ENCODE data around the gene FAM131C.
A peak's percentile ranks its signal among the peaks of the same experiment; 100 is the strongest.
"Not testable (repeated sequence)": the region's sequence is repeated elsewhere in the genome, so short reads cannot be mapped to it uniquely, and the experiment has no call there.

FAM131C gene

GRCh38 chr1:16057314-16057915, 16.0 kb downstream of the FAM131C start:
- not testable (repeated sequence) for DNase-seq

GRCh38 chr1:16056521-16056912, 16.9 kb downstream of the FAM131C start:
- DNase-seq: not testable (repeated sequence)

GRCh38 chr1:16055613-16056520, 17.6 kb downstream of the FAM131C start:
- DNase-seq: peak; percentile 45

GRCh38 chr1:16054598-16055540, 18.6 kb downstream of the FAM131C start:
- no peak for DNase-seq

- DNase-seq: no peak
Measured at GRCh38 chr1:16053781-16054502, 19.5 kb downstream of the FAM131C start.

GRCh38 chr1:16051949-16052348, 21.5 kb downstream of the FAM131C start:
- DNase-seq: not testable (repeated sequence)

- no peak for DNase-seq
Measured at GRCh38 chr1:16051039-16051438, 22.4 kb downstream of the FAM131C start.

- no peak for DNase-seq
Measured at GRCh38 chr1:16050328-16050727, 23.1 kb downstream of the FAM131C start.

GRCh38 chr1:16048573-16049189, 24.8 kb downstream of the FAM131C start:
- peak; percentile 36 for DNase-seq

- no peak for DNase-seq
Measured at GRCh38 chr1:16047791-16048475, 25.5 kb downstream of the FAM131C start.

GRCh38 chr1:16046842-16047241, 26.6 kb downstream of the FAM131C start:
- DNase-seq: no peak

GRCh38 chr1:16043950-16044349, 29.5 kb downstream of the FAM131C start:
- DNase-seq: no peak

- DNase-seq: peak; percentile 4
Measured at GRCh38 chr1:16043521-16043920, 29.9 kb downstream of the FAM131C start, which contains the start of gene CLCNKB. CLCNKB (plus strand) TSS chr1:16043782; CDS start chr1:16044493, 711 bp downstream.

- not testable (repeated sequence) for DNase-seq
Measured at GRCh38 chr1:16042654-16043053, 30.8 kb downstream of the FAM131C start.

- DNase-seq: no peak
Measured at GRCh38 chr1:16042096-16042495, 31.4 kb downstream of the FAM131C start.

- no peak for DNase-seq
Measured at GRCh38 chr1:16041200-16041599, 32.3 kb downstream of the FAM131C start.

GRCh38 chr1:16039871-16040270, 33.6 kb downstream of the FAM131C start:
- DNase-seq: not testable (repeated sequence)

- DNase-seq: no peak
Measured at GRCh38 chr1:16038620-16038912, 34.9 kb downstream of the FAM131C start.

GRCh38 chr1:16036461-16036860, 37.0 kb downstream of the FAM131C start:
- DNase-seq: not testable (repeated sequence)

- DNase-seq: not testable (repeated sequence)
Measured at GRCh38 chr1:16033103-16033632, 40.3 kb downstream of the FAM131C start.

Data from NCI-H2029 treated with DMSO at 0.1 percent for 48 hours (cell line).